LNCAP (cell line): ENCODE data around the gene CHMP6.

ENCODE experiments used
- CTCF ChIP-seq: fragments of 450-650 bp; IDR thresholded peaks from 2 replicates; pipeline ENCODE4 v1.5.1; 2017; ENCODE audit warnings: mild to moderate bottlenecking

Gene CHMP6

DNA sequence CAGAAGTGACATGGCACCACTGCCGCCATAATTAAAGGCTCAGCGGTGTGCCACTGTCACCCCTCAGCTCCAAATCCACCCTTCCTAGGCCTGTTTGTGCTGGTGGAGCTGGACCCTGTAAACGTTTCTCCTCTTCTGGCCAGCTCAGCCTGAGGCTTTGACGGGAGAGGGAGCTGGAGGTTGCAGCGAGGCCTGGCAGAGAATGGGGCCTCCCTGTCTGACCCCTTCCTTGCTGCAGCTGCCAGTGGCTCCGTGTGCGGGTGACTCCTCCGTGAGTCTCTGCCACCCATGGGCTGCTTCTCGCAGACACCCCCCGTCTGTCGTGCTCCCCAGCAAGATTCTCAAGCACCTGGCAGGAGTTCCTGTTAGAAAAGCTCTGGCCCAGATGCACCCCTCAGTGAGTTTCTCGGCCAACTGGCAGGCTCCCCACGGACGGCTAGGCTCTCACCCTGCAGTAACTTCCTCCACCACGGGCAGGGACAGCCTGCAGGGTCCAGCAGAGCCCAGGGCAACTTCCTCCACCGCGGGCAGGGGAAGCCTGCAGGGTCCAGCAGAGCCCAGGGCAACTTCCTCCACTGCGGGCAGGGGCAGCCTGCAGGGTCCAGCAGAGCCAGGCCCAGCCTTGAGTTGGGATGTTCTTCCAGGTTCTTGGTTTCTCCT, 4.7 kb upstream of the CHMP6 start:
- no peak for TF ChIP-seq CTCF

GRCh38 chr17:80987941-80988461, 3.6 kb upstream of the CHMP6 start:
- TF ChIP-seq CTCF: no peak

GRCh38 chr17:80989586-80989913, 2.1 kb upstream of the CHMP6 start:
- TF ChIP-seq CTCF: no peak

DNA sequence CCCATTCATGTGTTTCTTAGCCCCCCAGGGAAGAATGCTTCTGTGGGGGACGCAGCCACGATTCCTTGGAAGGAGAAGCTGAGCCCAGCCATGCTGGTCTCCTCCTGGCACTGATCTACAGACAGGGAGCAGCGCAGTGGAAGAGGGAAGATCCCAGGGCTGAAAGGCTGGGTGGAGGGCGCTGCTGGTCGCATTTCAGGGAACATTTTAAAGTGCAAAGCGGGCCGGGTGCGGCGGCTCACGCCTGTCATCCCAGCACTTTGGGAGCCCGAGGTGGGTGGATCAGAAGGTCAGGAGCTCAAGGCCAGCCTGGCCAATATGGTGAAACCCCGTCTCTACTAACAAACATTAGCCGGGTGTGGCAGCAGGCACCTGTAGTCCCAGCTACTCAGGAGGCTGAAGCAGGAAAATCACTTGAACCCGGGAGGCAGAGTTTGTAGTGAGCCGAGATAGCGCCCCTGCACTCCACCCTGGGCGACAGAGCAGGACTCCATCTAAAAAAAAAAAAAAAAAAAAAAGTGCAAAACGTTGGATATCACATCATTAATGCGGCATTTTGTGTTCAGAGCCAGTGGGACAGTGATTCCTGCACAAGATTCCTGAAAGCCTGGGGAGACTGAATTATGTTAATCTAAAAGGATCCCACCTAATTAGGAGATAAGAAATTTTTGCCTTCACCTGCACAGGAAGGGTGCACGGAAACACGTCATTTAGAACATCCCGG, 558 bp upstream of the CHMP6 start:
- no peak for TF ChIP-seq CTCF

DNA sequence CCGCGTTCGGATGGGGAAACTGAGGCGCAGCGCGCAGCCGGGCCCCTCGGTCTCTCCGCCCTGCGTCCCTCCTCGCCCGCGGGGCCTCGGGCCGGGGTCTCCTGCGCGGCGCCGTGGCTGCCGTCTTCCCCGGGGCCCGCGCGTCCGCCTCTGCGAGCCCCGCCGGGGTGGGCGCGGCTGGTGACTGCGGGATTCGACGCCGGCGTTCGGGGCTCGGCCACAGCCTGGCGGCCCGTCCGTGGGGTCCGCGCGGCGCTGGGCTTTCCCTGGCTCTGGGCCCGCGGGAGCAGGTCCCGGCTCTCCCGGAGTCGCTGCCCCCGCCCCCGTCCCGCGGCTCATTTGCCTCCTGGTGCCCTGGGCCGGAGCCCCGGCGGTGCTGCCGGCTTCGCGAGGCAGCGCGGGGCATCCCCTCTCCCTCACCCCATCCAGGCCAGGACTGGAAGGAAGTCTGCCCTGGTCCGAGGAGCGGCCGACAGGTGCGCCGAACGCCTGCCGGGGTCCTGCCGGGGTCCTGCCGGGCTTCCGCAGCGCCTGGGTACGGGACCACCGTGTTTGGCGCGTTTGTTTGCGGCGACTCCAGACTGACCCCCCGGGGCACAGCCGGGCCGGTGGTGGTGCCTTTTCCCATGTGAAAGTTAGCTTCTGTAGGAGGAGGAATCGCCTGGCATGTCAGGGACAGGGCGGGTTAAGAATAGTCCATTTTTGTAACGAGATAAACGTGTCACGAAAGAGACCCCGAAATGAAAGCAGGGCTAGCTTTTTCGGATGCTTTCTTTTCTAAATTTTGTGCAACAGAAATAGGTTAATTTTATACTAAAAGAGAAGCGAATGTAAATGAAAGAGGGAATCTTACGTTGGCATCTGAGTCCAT, 671 bp downstream of the CHMP6 start:
- TF ChIP-seq CTCF: no peak

DNA sequence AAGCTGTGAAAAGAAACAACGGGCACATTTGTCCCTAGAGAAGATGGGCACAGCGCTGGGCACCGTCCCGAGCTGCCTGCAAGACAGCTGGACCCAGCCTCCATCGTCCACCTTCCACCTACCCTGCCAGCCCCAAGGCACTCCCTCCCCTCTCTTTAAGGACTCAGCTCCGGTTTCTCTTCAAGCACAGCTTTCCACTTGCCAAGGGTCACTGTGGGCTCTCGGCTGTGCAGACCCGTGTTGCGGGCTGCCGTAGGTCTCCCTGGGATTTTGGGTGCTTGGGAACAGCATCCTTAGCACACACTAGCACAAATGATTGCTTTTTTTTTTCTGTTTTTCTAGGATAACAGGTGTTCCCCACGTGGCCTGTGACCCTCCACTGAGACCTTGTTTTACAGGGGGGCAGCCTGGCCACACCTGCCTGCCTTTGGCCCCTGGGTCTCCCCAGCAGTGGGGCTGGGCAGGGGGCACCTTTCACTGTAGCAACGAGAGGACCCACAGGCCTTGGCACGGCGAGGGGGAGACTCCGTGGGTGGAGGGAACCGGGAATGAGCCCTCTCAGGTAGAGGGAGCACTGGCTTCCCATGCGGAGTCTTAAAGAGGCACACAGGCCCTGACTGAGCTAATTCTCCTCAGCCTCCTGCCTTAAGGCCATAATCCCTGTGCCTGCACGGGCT, 1.4 kb downstream of the CHMP6 start:
- TF ChIP-seq CTCF: no peak

DNA sequence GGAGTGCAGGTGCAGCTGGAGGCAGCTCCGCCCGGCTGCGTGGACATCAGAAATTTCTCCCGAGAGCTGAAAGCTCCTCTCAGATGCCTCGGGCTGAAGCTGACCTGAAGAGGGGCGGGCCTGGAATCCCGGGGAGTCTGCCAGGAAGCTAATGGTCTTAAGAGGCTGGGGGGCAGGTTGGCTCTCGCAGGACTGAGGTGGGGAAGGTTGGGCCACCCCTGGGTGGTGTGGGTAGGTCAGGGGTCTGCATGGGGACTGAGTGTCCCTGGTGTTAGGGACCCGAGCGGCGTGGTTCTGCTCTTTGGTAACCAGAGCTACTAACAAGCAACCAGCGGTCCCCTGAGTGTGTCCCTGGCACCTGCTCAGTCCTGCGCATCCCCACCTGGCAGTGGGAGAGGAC, 3.5 kb downstream of the CHMP6 start:
- TF ChIP-seq CTCF: no peak
